KOPT-K1 (cell line): ENCODE data around the gene SAC3D1.
A peak's percentile ranks its signal among the peaks of the same experiment; 100 is the strongest.

ENCODE experiments used
- H3K27ac ChIP-seq: fragments of 200-600 bp; sonication (generic); 2 replicates; pipeline ENCODE4 v1.5.1; 2016; ENCODE audit warnings: antibody characterized with exemption, mild to moderate bottlenecking, low read depth, low read length; ENCODE audit not compliant: poor library complexity, severe bottlenecking
- H3K36me3 ChIP-seq: fragments of 200-600 bp; sonication (generic); 2 replicates; pipeline ENCODE4 v1.5.1; 2017; ENCODE audit warnings: antibody characterized with exemption, mild to moderate bottlenecking, low read length, moderate library complexity; ENCODE audit not compliant: insufficient read depth
- H3K9me3 ChIP-seq: fragments of 200-600 bp; sonication (generic); 2 replicates; pipeline ENCODE4 v1.5.1; 2017; ENCODE audit warnings: antibody characterized with exemption, low read length, mild to moderate bottlenecking; ENCODE audit not compliant: insufficient read depth, poor library complexity, severe bottlenecking

The SAC3D1 gene

DNA sequence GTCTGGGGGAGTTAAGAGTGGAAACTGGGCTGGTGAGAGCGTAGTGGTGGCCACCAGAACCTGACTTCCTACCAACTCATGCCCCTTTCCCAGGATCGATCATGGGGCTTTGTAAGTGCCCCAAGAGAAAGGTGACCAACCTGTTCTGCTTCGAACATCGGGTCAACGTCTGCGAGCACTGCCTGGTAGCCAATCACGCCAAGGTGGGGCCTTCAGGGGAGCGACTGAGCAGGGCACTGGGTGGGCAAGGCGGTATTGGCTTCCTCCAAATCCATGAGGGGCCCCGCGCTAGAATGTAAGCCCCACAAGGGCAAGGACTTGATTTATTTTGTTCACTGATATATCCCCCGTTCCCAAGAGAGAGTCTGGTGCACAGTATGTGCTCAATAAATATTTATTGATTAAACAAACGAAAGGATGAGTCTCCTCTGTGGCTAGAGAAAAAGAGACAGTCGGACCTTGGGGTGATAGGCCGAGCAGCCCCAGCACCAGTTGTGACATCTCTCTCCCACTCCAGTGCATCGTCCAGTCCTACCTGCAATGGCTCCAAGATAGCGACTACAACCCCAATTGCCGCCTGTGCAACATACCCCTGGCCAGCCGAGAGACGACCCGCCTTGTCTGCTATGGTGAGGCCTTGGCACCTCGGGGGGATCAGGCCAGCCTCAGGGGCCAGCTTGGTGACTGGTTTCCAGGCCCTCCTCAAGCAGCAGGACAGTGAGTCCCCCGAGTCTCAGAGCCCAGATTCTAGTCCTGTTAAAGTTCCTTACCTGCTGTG is 43.8 kb downstream of the SAC3D1 start:
- H3K27ac ChIP-seq = peak overlapping the region; percentile 97
- H3K9me3 ChIP-seq = no peaks in the 10 kb centered on the region
- H3K36me3 ChIP-seq = peaks cover 80% of the 10 kb centered on the region

DNA sequence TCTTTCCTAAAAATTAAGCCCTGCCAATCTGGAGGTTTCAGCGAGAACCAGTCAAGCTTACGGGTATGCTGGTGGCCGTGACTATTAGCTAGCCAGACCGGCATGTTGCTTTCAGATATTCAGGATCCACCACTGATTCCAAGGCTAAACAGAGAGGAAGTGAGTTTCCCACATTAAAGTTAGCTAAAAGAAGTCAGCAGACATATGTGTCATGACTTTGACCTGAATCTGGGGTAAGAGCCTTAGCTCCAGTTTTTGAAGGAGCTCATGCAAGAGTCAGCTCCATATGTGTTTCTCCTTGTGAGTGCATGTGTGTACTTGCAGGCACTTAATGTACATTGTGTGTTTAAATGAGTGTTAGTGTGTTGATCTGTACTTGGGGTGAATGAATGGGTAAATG is 44.4 kb downstream of the SAC3D1 start:
- Histone ChIP-seq H3K27ac (no peak overlapping the region), H3K9me3 (no peaks in the 10 kb centered on the region), H3K36me3 (peaks cover 74% of the 10 kb centered on the region)

DNA sequence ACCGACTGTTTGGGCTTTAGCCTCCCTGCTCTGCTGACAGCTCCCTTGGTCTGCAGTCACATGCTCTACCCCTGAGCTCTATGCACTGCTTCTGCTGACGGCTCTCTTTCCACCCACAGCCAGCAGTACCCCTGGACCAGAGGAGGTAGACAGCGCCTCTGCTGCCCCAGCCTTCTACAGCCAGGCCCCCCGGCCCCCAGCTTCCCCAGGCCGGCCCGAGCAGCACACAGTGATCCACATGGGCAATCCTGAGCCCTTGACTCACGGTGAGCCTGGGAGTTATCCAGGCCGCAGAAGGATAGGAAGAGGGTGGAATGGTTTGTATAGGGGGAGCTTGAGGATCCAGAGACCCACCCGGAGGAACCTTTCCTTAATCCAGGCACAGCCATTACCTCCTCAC is 45.8 kb downstream of the SAC3D1 start:
- Histone ChIP-seq H3K27ac (no peak overlapping the region), H3K36me3 (peaks cover 61% of the 10 kb centered on the region), H3K9me3 (no peaks in the 10 kb centered on the region)

DNA sequence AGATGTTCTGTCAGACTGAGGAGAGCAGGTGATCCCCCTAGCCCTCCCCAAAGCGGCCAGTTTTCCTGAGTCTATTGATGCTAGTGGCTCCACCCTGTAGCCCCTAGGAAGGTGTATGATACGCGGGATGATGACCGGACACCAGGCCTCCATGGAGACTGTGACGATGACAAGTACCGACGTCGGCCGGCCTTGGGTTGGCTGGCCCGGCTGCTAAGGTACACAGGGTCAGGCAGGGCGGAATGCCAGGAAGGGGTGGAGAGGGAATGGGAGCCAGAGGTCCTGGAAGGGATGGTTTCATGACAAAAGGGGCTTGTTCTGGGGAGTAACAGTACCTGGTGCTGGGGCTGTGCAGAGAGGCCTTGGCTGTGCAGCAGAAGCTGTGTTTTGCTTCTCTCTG is 46.2 kb downstream of the SAC3D1 start:
- Histone ChIP-seq H3K9me3 (no peaks in the 10 kb centered on the region), H3K36me3 (peaks cover 57% of the 10 kb centered on the region), H3K27ac (no peak overlapping the region)

DNA sequence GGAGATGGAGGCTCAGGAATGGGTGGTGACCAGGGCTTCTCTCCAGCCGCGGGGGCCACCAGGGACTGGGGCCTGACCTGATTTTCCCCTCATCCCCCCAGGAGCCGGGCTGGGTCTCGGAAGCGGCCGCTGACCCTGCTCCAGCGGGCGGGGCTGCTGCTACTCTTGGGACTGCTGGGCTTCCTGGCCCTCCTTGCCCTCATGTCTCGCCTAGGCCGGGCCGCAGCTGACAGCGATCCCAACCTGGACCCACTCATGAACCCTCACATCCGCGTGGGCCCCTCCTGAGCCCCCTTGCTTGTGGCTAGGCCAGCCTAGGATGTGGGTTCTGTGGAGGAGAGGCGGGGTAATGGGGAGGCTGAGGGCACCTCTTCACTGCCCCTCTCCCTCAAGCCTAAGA is 46.8 kb downstream of the SAC3D1 start:
- no peaks in the 10 kb centered on the region for H3K9me3 ChIP-seq
- H3K36me3 ChIP-seq = peaks cover 51% of the 10 kb centered on the region
- H3K27ac ChIP-seq = no peak overlapping the region

DNA sequence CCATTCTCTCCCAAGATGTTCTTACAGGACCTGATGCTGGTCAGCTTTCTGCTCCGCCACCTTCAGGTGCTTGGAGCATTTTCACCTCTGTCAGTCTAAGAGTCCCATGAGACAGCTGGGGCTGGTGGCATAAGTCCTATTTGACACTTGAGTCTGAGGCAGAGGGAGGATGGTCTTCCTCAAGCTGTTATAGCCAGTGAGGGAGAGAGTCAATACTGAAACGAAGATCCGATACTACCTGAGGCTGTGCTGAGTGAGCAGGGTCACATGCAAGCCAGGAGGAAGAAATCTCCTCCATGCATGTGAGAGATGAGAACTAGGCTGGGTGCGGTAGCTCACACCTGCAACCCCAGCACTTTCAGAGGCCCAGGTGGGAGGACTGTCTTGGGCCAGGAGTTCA is 48.6 kb downstream of the SAC3D1 start:
- H3K9me3 ChIP-seq = no peaks in the 10 kb centered on the region
- H3K36me3 ChIP-seq = peaks cover 49% of the 10 kb centered on the region
- no peak overlapping the region for H3K27ac ChIP-seq

DNA sequence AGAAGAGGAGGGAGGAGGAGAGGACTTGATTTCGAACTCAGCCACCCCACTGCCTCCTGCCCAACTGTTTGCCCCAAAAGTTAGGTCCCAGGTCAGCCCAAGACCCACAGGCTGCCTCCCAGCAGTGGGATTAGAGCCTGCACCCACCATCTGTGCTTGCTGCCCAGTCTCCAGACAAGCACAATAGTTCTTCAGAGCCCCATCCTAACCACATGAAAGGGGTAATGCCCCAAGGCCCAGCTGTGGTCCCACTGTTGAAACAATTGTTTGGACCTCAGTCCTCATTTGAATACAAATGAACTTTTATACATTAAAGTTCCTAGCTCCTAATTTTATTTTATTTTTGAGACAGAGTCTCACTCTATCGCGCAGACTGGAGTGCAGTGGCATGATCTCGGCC is 49.6 kb downstream of the SAC3D1 start:
- no peaks in the 10 kb centered on the region for H3K9me3 ChIP-seq
- H3K36me3 ChIP-seq = peaks cover 43% of the 10 kb centered on the region
- no peak overlapping the region for H3K27ac ChIP-seq
